Thyroid gland (tissue), 4 donors: Measurements from ENCODE around the gene SMIM12. TPM values are rescaled to one million over a fixed set of nuclear protein-coding genes. Genes with fewer than 3 reads are reported as not detected.

Source experiments
- DNase-seq, 2 donors: peaks; one replicate each; pipeline ENCODE4 v3.0.0-alpha.2; 2019
- H3K27ac ChIP-seq, 3 donors: fragments of 200-600 bp; sonication (generic); 1 replicate in 2 of 3; 2 replicates in 1 of 3; pipeline ENCODE4 v1.5.1; 2016 to 2019; ENCODE audit warnings: mild to moderate bottlenecking in 1 of 3, moderate library complexity in 1 of 3
- H3K27me3 ChIP-seq: fragments of 200-600 bp; sonication (generic); one replicate; pipeline ENCODE4 v1.5.1; 2019
- H3K36me3 ChIP-seq, 2 donors: fragments of 200-600 bp; sonication (generic); one replicate each; pipeline ENCODE4 v1.5.1; 2016 to 2019
- H3K4me1 ChIP-seq, 2 donors: fragments of 200-600 bp; sonication (generic); one replicate each; pipeline ENCODE4 v1.5.1; 2017 to 2019
- H3K4me3 ChIP-seq, 3 donors: fragments of 200-600 bp; sonication (generic); replicated peaks in 1 of 3; 1 replicate in 2 of 3; 2 replicates in 1 of 3; pipeline ENCODE4 v1.5.1; 2016; ENCODE audit warnings: mild to moderate bottlenecking in 1 of 3
- H3K9me3 ChIP-seq: fragments of 200-600 bp; sonication (generic); one replicate; pipeline ENCODE4 v1.5.1; 2017
- CTCF ChIP-seq, 6 experiments: fragments of 200-600 bp in 3 of 6; fragments of 450-650 bp in 3 of 6; sonication (generic) in 3 of 6; IDR thresholded peaks; one replicate each; pipeline ENCODE4 v1.5.1; 2016 to 2019; ENCODE audit warnings: antibody characterized with exemption in 6 of 6, mild to moderate bottlenecking in 2 of 6, inconsistent platforms in 1 of 6, moderate library complexity in 1 of 6
- POLR2A ChIP-seq, 2 donors: fragments of 450-650 bp; IDR thresholded peaks; one replicate each; pipeline ENCODE4 v1.6.1; 2017; ENCODE audit warnings: antibody characterized with exemption in 2 of 2, mild to moderate bottlenecking in 2 of 2, moderate library complexity in 1 of 2
- WGBS, 2 donors: methylation state at CpG; one replicate each; pipeline ENCODE4 v1.1.5; 2017; 5-methylcytosine and 5-hydroxymethylcytosine counted together
- intact Hi-C: fragments of 100-400 bp; cut with DNase I; formaldehyde crosslinking; loops from one replicate; pipeline ENCODE4 v1.15.1; 2023
- total RNA-seq, 4 donors: library from RNA; depleted of rRNA; stranded (reverse); fragments of >200 nt; gene quantifications; one replicate each; pipeline ENCODE4 v1.2.3, GENCODE V29; 2016

SMIM12 gene
- total RNA-seq, 4 donors from 2014 or later = 26.5 to 32.8 (median 29.8) TPM

DNA sequence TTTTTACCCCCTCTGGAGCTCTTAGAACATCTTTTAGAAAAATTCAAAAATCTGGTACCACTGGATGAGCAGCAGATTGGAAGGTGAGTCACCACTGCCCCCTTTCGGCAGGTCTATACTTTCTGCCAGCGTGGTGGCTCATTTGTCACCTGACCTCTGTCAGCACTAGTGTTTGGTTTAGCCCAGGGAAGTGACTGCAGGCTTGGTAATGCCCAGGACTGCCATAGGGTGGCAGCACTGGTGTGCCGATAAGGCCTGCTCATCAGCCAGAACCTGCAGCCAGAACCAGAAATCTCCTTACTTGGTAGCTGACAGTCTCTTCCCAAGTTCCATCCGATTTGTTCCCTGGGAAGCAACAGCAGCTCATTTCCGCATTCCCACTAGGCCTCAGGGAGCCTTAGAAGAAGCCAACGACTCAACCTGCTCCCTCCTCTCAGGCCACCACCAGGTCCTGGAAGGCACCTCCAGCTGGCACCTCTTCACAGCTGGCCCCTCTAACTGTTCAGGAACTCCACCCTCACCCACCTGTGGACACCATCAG lies 6.8 kb downstream of the SMIM12 start:
- TF ChIP-seq CTCF (IDR thresholded peaks at IDR 0.05) (peak; percentile 93 to 100 (median 98)), POLR2A (IDR thresholded peaks at IDR 0.05) (no peak)
- H3K27ac ChIP-seq = peak overlapping the region in 2 of 3 donors; percentile 37 to 89
- peaks cover 5 to 36% of the 10 kb centered on the region in 2 donors for H3K4me1 ChIP-seq
- H3K36me3 ChIP-seq = peaks cover 18 to 21% of the 10 kb centered on the region in 2 donors
- no peaks in the 10 kb centered on the region for H3K27me3 ChIP-seq
- peak; percentile 94 to 96 for DNase-seq
- no peak overlapping the region for H3K4me3 ChIP-seq
- 12 to 22% methylated on average over 5 to 6 of the region's 6 CpGs for WGBS, 2 donors
- H3K9me3 ChIP-seq = no peaks in the 10 kb centered on the region
- intact Hi-C loops = loop anchor here (2.0 kb wide), 1 partner anchor 64 kb away; no protein-coding TSS in a partner anchor

DNA sequence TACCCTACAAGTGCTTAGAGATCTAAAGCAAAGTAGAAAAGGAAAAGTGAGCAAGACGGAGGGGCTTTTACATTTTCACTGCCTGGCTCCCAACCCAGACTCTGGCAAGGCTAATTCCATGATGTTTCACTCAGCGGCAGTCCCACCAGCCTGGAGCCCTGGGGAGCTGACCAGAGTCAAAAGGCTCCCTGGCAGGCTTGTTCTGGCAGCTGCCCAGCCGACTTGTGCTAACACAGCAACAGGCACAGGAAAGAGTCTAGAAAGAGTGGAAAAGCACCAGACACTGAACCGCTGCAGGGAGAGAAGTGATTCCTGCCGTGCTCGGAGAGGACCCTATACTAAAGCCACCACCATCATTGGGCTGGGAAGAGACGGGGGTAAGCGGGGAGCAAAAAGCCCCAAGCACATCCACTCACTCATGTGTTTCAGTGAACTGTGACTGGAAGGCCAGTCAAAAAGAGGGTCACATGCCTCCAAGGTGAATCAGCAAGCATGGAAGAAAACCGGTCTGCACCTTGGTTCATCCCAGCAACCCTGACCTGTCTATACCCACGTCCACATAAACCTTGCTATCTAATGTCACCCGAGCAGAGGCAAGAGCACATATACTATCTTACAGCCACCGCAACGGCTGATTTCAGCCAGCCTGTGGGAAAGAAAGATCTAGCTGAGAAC lies 8.0 kb downstream of the SMIM12 start:
- Histone ChIP-seq H3K4me1 (peaks cover 2 to 28% of the 10 kb centered on the region in 2 donors), H3K36me3 (peaks cover 18 to 21% of the 10 kb centered on the region in 2 donors)
- WGBS, 2 donors = 39 to 55% methylated on average over 11 to 13 of the region's 13 CpGs

DNA sequence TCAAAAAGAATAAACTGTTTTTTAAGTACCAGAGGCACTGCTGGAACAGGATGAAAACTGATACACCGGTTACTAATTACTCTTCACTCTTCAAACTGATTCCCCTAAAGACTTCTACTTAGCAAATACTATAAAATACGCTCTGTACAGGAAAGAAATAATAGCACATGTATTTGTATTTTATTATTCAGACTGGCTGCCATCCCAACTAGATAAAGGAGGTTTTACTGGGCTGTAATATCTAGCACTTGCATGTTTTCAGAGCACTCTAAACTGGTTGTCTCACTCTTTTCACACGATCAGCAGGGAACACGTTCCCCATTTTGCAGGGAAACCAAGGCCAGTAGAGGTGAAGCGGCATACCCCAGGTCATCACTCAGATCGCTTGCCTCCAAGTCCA lies 9.2 kb downstream of the SMIM12 start:
- Histone ChIP-seq H3K36me3 (peaks cover 14 to 18% of the 10 kb centered on the region in 2 donors), H3K4me3 (no peak overlapping the region), H3K9me3 (no peaks in the 10 kb centered on the region), H3K4me1 (peaks cover 2 to 28% of the 10 kb centered on the region in 2 donors), H3K27ac (peak overlapping the region; percentile 65 to 89 (median 68)), H3K27me3 (no peaks in the 10 kb centered on the region)
- TF ChIP-seq CTCF (IDR thresholded peaks at IDR 0.05) (no peak), POLR2A (IDR thresholded peaks at IDR 0.05) (no peak)
- intact Hi-C loops = no loop called here
- 84% methylated on average over 6 of the region's 6 CpGs for WGBS, 2 donors
- DNase-seq = no peak

More for the DNA sequence above, 8.0 kb downstream of the SMIM12 start:
- Histone ChIP-seq H3K4me3 (no peak overlapping the region), H3K27me3 (no peaks in the 10 kb centered on the region), H3K9me3 (no peaks in the 10 kb centered on the region), H3K27ac (peak overlapping the region; percentile 65 to 89 (median 68))
- peak; percentile 94 to 97 for DNase-seq
- TF ChIP-seq POLR2A (IDR thresholded peaks at IDR 0.05) (no peak), CTCF (IDR thresholded peaks at IDR 0.05) (no peak)
- intact Hi-C loops = loop anchor here (2.0 kb wide), 1 partner anchor 63 kb away; no protein-coding TSS in a partner anchor

GRCh38 chr1:34847094-34847493 lies 12.5 kb downstream of the SMIM12 start:
- peaks cover 2 to 43% of the 10 kb centered on the region in 2 donors for H3K4me1 ChIP-seq
- no peaks in the 10 kb centered on the region for H3K9me3 ChIP-seq
- H3K27ac ChIP-seq = no peak overlapping the region
- no peak overlapping the region for H3K4me3 ChIP-seq
- peaks cover 0 to 3% of the 10 kb centered on the region in 2 donors for H3K36me3 ChIP-seq
- no peak for TF ChIP-seq CTCF (IDR thresholded peaks at IDR 0.05)
- TF ChIP-seq POLR2A (IDR thresholded peaks at IDR 0.05) = no peak
- DNase-seq = no peak
- no peaks in the 10 kb centered on the region for H3K27me3 ChIP-seq
- WGBS, 2 donors = 69 to 87% methylated on average over 7 of the region's 7 CpGs
- intact Hi-C loops = no loop called here

- Histone ChIP-seq H3K36me3 (peaks cover 0 to 3% of the 10 kb centered on the region in 2 donors), H3K4me1 (peaks cover 2 to 35% of the 10 kb centered on the region in 2 donors), H3K27me3 (no peaks in the 10 kb centered on the region), H3K27ac (no peak overlapping the region), H3K9me3 (no peaks in the 10 kb centered on the region), H3K4me3 (no peak overlapping the region)
- intact Hi-C loops = no loop called here
- TF ChIP-seq POLR2A (IDR thresholded peaks at IDR 0.05) (no peak), CTCF (IDR thresholded peaks at IDR 0.05) (no peak)
- WGBS, 2 donors = 74 to 81% methylated on average over 2 of the region's 2 CpGs
- DNase-seq = no peak
Measured at GRCh38 chr1:34846265-34846664, 13.3 kb downstream of the SMIM12 start.
